Measurements from ENCODE around the gene SLC25A47. TPM values are rescaled to one million over a fixed set of nuclear protein-coding genes. Genes with fewer than 3 reads are reported as not detected.

SLC25A47 gene
- total and polyA plus RNA-seq, 4 donors = 0.02 to 0.12 (median 0.06) TPM; not detected in 1

- DNase-seq = peak in 1 of 3 donors; percentile 3
- no peak overlapping the region for H3K27ac ChIP-seq (ENCODE audit: low read depth in 1 of 2, low read length in 1 of 2)
Measured at GRCh38 chr14:100293497-100294212, 29.5 kb upstream of the SLC25A47 start.

GRCh38 chr14:100294213-100294962, 28.8 kb upstream of the SLC25A47 start:
- no peak for TF ChIP-seq CTCF (IDR thresholded peaks at IDR 0.05; ENCODE audit: control extremely low read depth, extremely low read depth)
- Histone ChIP-seq H3K4me3 (no peak overlapping the region), H3K4me1 (ENCODE audit: control insufficient read depth in 5 of 5, insufficient read depth in 5 of 5, low read length in 5 of 5) (peaks cover 0 to 15% (median 6%) of the 10 kb centered on the region in 5 donors), H3K9me3 (ENCODE audit: control insufficient read depth in 4 of 4, insufficient read depth in 3 of 4, low read length in 3 of 4) (no peaks in the 10 kb centered on the region), H3K27ac (ENCODE audit: low read depth in 1 of 2, low read length in 1 of 2) (no peak overlapping the region), H3K9ac (ENCODE audit: insufficient read depth in 1 of 2, low read length in 2 of 2) (no peak overlapping the region), H3K27me3 (ENCODE audit: control insufficient read depth in 3 of 3, insufficient read depth in 3 of 3, low read length in 2 of 3) (no peaks in the 10 kb centered on the region), H3K36me3 (ENCODE audit: control insufficient read depth in 4 of 4, insufficient read depth in 4 of 4, low read length in 4 of 4) (peaks cover 0 to 21% (median 6%) of the 10 kb centered on the region in 4 donors)
- ATAC-seq (ENCODE audit: insufficient read depth, low FRiP score) (no peak), DNase-seq (peak in 1 of 3 donors; percentile 9)
- 88 to 96% methylated on average over 12 of the region's 12 CpGs for WGBS, 2 donors

More at GRCh38 chr14:100293497-100294212, 29.5 kb upstream of the SLC25A47 start:
- Histone ChIP-seq H3K4me3 (no peak overlapping the region), H3K9ac (ENCODE audit: insufficient read depth in 1 of 2, low read length in 2 of 2) (no peak overlapping the region), H3K36me3 (ENCODE audit: control insufficient read depth in 4 of 4, insufficient read depth in 4 of 4, low read length in 4 of 4) (peaks cover 0 to 19% (median 6%) of the 10 kb centered on the region in 4 donors), H3K4me1 (ENCODE audit: control insufficient read depth in 5 of 5, insufficient read depth in 5 of 5, low read length in 5 of 5) (peaks cover 0 to 15% (median 8%) of the 10 kb centered on the region in 5 donors), H3K9me3 (ENCODE audit: control insufficient read depth in 4 of 4, insufficient read depth in 3 of 4, low read length in 3 of 4) (no peaks in the 10 kb centered on the region), H3K27me3 (ENCODE audit: control insufficient read depth in 3 of 3, insufficient read depth in 3 of 3, low read length in 2 of 3) (no peaks in the 10 kb centered on the region)
- no peak for TF ChIP-seq CTCF (IDR thresholded peaks at IDR 0.05; ENCODE audit: control extremely low read depth, extremely low read depth)
- WGBS, 2 donors = 87 to 89% methylated on average over 14 of the region's 14 CpGs
- ATAC-seq (ENCODE audit: insufficient read depth, low FRiP score) = no peak

- WGBS, 2 donors = 94 to 97% methylated on average over 2 of the region's 2 CpGs
- Histone ChIP-seq H3K4me1 (ENCODE audit: control insufficient read depth in 5 of 5, insufficient read depth in 5 of 5, low read length in 5 of 5) (peaks cover 0 to 15% (median 6%) of the 10 kb centered on the region in 5 donors), H3K27ac (ENCODE audit: low read depth in 1 of 2, low read length in 1 of 2) (no peak overlapping the region), H3K4me3 (no peak overlapping the region), H3K36me3 (ENCODE audit: control insufficient read depth in 4 of 4, insufficient read depth in 4 of 4, low read length in 4 of 4) (peaks cover 0 to 21% (median 6%) of the 10 kb centered on the region in 4 donors), H3K27me3 (ENCODE audit: control insufficient read depth in 3 of 3, insufficient read depth in 3 of 3, low read length in 2 of 3) (no peaks in the 10 kb centered on the region), H3K9ac (ENCODE audit: insufficient read depth in 1 of 2, low read length in 2 of 2) (no peak overlapping the region), H3K9me3 (ENCODE audit: control insufficient read depth in 4 of 4, insufficient read depth in 3 of 4, low read length in 3 of 4) (no peaks in the 10 kb centered on the region)
- TF ChIP-seq CTCF (IDR thresholded peaks at IDR 0.05; ENCODE audit: control extremely low read depth, extremely low read depth) = no peak
- ATAC-seq (ENCODE audit: insufficient read depth, low FRiP score) (no peak), DNase-seq (no peak)
Measured at GRCh38 chr14:100294963-100295330, 28.2 kb upstream of the SLC25A47 start.
